ENCODE measurements around the gene SLC41A1.
"Not testable (repeated sequence)": the region's sequence is repeated elsewhere in the genome, so short reads cannot be mapped to it uniquely, and the experiment has no call there.

SLC41A1 gene

GRCh38 chr1:205812878-205813754, at the start of gene SLC41A1:
SLC41A1 (minus strand) TSS chr1:205813198; CDS start chr1:205810441, 2,757 bp downstream.
- peak; percentile 92 for DNase-seq

- no peak for DNase-seq
Measured at GRCh38 chr1:205861540-205861939, 48.5 kb upstream of the SLC41A1 start.

GRCh38 chr1:205858141-205858961, 45.4 kb upstream of the SLC41A1 start:
- DNase-seq: no peak

- DNase-seq: not testable (repeated sequence)
Measured at GRCh38 chr1:205857501-205857900, 44.5 kb upstream of the SLC41A1 start.

GRCh38 chr1:205856433-205856832, 43.4 kb upstream of the SLC41A1 start:
- no peak for DNase-seq

GRCh38 chr1:205852969-205853368, 40.0 kb upstream of the SLC41A1 start:
- no peak for DNase-seq

GRCh38 chr1:205851993-205852392, 39.0 kb upstream of the SLC41A1 start:
- no peak for DNase-seq

GRCh38 chr1:205849619-205850355, 36.8 kb upstream of the SLC41A1 start, which contains the start of gene PM20D1:
PM20D1 (minus strand) TSS chr1:205850132; CDS start chr1:205850072, 60 bp downstream.
- DNase-seq: no peak

GRCh38 chr1:205843036-205843859, 30.2 kb upstream of the SLC41A1 start:
- no peak for DNase-seq

GRCh38 chr1:205842229-205842628, 29.2 kb upstream of the SLC41A1 start:
- no peak for DNase-seq

- no peak for DNase-seq
Measured at GRCh38 chr1:205840146-205840923, 27.3 kb upstream of the SLC41A1 start.

GRCh38 chr1:205837382-205837970, 24.5 kb upstream of the SLC41A1 start:
- no peak for DNase-seq

GRCh38 chr1:205834751-205835150, 21.8 kb upstream of the SLC41A1 start:
- DNase-seq: no peak

GRCh38 chr1:205832326-205832751, 19.3 kb upstream of the SLC41A1 start:
- DNase-seq: no peak

- no peak for DNase-seq
Measured at GRCh38 chr1:205827623-205828022, 14.6 kb upstream of the SLC41A1 start.

- DNase-seq: no peak
Measured at GRCh38 chr1:205826995-205827394, 14.0 kb upstream of the SLC41A1 start.

- no peak for DNase-seq
Measured at GRCh38 chr1:205826016-205826806, 13.2 kb upstream of the SLC41A1 start.

GRCh38 chr1:205824180-205824579, 11.2 kb upstream of the SLC41A1 start:
- DNase-seq: no peak

- DNase-seq: not testable (repeated sequence)
Measured at GRCh38 chr1:205823260-205823659, 10.3 kb upstream of the SLC41A1 start.

GRCh38 chr1:205822397-205822796, 9.4 kb upstream of the SLC41A1 start:
- no peak for DNase-seq
